Measurements from ENCODE around the gene PLA2G2C.

Gene PLA2G2C

GRCh38 chr1:20202166-20202565 is 15.8 kb upstream of the PLA2G2C start:
- FAIRE-seq: no peak

DNA sequence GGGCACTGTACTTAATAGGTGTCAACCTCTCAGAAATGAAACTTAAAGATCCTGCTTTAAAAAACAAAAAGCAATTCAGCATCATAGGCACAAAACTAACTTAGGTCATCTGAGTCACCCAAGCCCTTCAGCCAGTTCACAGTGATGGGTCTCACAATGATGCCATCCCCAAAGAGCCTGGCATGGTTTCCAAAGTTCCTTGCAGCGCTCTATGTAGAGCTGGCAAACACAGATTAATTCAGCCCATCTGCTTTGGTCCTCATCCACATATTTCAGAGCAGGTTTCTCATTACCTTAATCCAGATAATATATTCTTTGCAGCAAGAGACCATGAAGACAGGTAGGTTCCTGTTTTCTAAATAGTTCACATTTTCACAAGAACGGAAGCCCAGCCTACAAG is 14.6 kb upstream of the PLA2G2C start:
- FAIRE-seq: no peak

GRCh38 chr1:20199840-20200239 is 13.5 kb upstream of the PLA2G2C start:
- FAIRE-seq: no peak

- no peak for FAIRE-seq
These were observed 13.1 kb upstream of the PLA2G2C start for GRCh38 chr1:20199403-20199802.

- FAIRE-seq: no peak
These were observed 12.6 kb upstream of the PLA2G2C start for GRCh38 chr1:20198918-20199317.

GRCh38 chr1:20198296-20198695 is 12.0 kb upstream of the PLA2G2C start:
- FAIRE-seq: no peak

DNA sequence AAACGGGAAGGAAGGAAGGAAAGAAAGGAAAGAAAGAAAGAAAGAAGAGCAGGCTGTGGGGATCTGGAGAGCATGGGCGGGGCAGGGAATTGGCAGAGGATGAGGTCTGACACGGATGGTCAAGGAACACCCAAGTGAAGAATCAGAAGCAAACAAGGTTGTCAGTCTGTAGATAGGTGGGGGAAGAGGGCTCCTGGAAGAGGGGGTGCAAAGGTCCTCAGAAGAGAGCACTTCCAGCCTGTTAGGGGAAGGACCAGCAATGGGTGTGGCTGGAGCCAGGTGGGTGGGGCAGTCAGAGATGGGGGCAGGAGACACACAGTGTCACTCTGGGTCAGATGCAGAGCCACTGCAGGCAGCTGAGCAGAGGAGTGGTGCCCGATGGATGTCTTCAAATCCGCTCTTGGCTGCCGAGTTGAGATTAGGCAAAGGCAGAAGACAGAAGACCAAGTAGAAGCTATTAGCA is 11.0 kb upstream of the PLA2G2C start:
- no peak for FAIRE-seq

DNA sequence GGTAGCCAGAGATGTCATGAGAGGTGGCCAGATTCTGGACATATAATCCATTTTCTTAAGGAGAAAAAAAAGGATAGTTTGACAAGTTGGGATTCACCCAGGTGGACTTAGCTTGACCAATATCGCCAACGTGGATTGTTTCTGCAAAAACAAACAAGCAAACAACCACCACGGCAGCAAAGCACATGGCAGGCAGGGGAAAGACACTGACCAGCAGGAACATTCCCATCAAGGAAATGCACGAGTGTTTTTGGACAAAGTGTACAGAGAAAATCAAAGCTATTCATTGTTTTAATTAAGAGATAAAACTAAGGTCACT is 9.1 kb upstream of the PLA2G2C start:
- no peak for FAIRE-seq

DNA sequence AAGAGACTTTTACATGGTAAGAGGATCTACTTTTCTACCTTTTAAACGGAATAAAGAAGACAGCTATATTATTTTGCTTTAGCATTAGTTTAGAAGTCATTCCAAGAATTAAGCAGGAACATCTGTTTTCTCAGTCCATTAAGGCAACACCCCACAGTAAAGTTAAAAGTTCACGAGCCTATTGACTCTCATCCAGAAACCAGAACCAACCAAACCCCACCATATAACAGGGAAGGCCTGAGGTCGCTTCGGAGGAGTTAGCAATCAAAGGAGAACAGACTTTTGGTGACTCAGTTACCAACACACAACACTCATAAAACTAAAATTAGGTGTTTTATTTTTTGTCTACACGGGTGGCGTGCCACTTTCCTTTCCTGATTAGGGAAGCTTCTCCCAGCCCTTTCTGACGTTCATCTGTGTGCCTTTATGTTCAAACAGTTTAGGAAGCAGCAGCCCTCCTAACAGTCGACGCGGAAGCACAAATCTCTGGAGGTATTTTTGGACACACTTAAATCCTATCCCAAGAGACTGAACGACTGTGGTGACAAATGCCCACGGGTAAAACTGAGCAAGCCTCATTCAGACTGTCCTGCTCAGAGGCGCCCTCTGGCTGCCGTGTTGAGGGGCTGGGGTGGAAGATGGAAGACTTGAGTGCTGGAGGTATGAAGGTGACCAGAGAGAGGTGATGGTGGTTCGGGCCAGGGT is 8.6 kb upstream of the PLA2G2C start:
- no peak for FAIRE-seq

GRCh38 chr1:20194224-20194623 is 7.9 kb upstream of the PLA2G2C start:
- no peak for FAIRE-seq

GRCh38 chr1:20192871-20193411 is 6.6 kb upstream of the PLA2G2C start:
- FAIRE-seq: no peak

DNA sequence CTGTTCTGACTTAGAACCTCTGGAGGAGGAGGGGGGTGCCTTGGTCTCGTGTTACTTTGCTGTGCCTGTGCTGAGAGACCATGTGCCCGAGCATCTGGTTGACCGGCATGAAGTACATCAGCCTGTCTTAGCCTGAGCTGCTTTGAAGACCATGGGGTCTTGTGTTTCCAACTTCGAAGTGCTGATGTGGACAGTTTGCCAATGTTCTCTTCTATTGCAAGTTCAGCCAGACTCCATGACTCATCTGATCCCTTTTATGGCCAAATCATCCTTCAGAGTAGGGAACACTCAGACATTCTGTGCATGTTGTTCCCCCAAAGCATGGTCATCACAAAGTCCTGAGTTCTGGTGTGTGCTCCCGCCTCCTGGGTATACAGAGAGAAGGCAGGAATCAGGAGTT is 6.0 kb upstream of the PLA2G2C start:
- FAIRE-seq: no peak

GRCh38 chr1:20191266-20191825 is 5.0 kb upstream of the PLA2G2C start:
- FAIRE-seq: no peak

GRCh38 chr1:20190256-20191160 is 4.2 kb upstream of the PLA2G2C start:
- FAIRE-seq: no peak

DNA sequence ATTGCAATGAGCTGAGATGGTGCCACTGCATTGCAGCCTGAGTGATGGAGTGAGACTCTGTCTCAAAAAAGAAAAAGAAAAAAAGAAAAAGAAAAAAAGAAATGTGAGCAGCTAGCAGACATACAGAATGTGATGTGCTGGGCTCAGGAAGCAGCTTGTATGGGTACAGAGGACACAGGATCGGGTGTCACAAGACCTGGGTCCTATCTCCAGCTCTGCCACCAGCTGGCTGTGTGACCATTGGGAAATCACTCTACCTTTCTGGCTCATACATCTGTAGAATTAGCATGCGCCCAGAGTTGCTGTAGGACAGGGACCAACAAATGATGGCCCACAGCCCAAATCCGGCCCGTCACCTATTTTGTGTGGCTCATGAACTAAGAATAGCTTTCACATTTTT is 3.3 kb upstream of the PLA2G2C start:
- FAIRE-seq: no peak

DNA sequence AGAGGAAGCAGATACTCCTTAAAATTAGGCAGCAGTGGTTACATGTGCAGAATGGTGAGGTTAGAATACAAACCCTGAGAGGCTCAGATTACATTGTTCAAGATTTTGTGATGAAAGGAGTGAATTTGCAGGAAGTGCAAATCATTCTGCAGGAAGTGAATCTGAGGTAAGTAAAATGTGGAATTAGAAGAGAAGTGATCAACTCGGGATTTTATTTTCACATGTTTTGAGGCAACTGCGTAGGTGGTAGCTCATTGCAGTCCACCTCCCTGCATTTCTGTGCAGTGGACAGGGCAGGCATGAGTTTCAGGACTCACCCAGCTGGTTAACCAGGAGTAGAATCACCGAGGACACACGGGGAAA is 2.1 kb upstream of the PLA2G2C start:
- FAIRE-seq: no peak

- no peak for FAIRE-seq
These were observed 1.6 kb upstream of the PLA2G2C start for GRCh38 chr1:20187813-20188454.

DNA sequence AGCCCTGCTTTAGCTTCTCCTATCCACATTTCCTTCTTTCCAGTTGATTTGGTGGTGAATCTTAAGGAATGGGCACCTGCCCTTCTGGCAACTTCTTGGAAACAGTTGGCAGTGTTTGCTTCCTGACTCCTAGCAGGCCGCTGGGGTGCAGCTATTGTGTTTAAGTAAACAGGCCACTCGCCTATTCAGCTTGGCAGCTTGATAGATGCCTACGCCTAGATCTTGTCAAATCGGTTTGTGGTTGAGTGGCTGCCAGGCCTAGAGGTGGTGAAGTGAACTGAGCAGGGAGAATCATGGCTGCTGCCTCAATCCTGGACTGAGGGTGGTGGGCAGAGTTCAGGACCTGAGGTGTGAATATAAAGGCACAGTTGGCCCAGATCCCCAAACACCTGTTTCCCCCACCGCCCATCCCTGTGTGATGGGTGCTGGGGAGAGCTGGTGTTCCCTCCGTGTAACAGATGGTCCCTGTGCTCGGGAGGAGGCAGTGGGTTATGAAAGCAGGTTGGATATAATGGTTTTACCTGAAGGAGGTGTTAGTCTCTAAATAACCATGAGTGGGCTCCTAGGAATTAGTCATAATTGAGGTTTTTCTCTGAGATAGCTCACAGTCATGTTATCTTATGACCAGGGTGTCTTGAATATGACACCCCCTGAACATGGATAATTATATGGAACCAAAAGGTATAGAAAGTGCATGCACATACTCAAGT is 940 bp upstream of the PLA2G2C start:
- no peak for FAIRE-seq

GRCh38 chr1:20184997-20185833 is 1.1 kb downstream of the PLA2G2C start:
- no peak for FAIRE-seq

- FAIRE-seq: no peak
These were observed 1.8 kb downstream of the PLA2G2C start for GRCh38 chr1:20184481-20184900.

- FAIRE-seq: no peak
These were observed 2.6 kb downstream of the PLA2G2C start for GRCh38 chr1:20183616-20184271.
